ENCODE results near the gene KCNMA1. TPM values are rescaled to one million over a fixed set of nuclear protein-coding genes. Genes with fewer than 3 reads are reported as not detected.

The KCNMA1 gene
- total RNA-seq, 1 donor from 2014 or later, result 95.5 TPM

GRCh38 chr10:77301305-77301730 lies 336.3 kb downstream of the KCNMA1 start:
- no peak for DNase-seq (ENCODE audit: extremely low spot score, unreplicated experiment)
- Mint-ChIP-seq H3K9me3 (ENCODE audit: unreplicated experiment) (no peaks in the 10 kb centered on the region), H3K4me1 (ENCODE audit: unreplicated experiment) (peaks cover 35% of the 10 kb centered on the region), H3K27me3 (ENCODE audit: unreplicated experiment) (no peaks in the 10 kb centered on the region), H3K27ac (ENCODE audit: unreplicated experiment) (no peak overlapping the region), H3K4me3 (ENCODE audit: unreplicated experiment) (no peak overlapping the region), H3K36me3 (ENCODE audit: unreplicated experiment) (peaks cover 7% of the 10 kb centered on the region)
- no peak for TF ChIP-seq CTCF (IDR thresholded peaks at IDR 0.05)

- peaks cover 29% of the 10 kb centered on the region for H3K4me1 Mint-ChIP-seq (ENCODE audit: unreplicated experiment)
- peaks cover 10% of the 10 kb centered on the region for H3K36me3 Mint-ChIP-seq (ENCODE audit: unreplicated experiment)
- no peaks in the 10 kb centered on the region for H3K9me3 Mint-ChIP-seq (ENCODE audit: unreplicated experiment)
- H3K27ac Mint-ChIP-seq (ENCODE audit: unreplicated experiment), result peak overlapping the region; percentile 20
- no peak for DNase-seq (ENCODE audit: extremely low spot score, unreplicated experiment)
- no peak overlapping the region for H3K4me3 Mint-ChIP-seq (ENCODE audit: unreplicated experiment)
- no peaks in the 10 kb centered on the region for H3K27me3 Mint-ChIP-seq (ENCODE audit: unreplicated experiment)
- no peak for TF ChIP-seq CTCF (IDR thresholded peaks at IDR 0.05)
Observed at GRCh38 chr10:77300682-77301302, 336.8 kb downstream of the KCNMA1 start.

GRCh38 chr10:77299320-77299719 lies 338.3 kb downstream of the KCNMA1 start:
- no peaks in the 10 kb centered on the region for H3K9me3 Mint-ChIP-seq (ENCODE audit: unreplicated experiment)
- DNase-seq (ENCODE audit: extremely low spot score, unreplicated experiment), result no peak
- H3K4me1 Mint-ChIP-seq (ENCODE audit: unreplicated experiment), result peaks cover 27% of the 10 kb centered on the region
- no peak overlapping the region for H3K4me3 Mint-ChIP-seq (ENCODE audit: unreplicated experiment)
- no peak for TF ChIP-seq CTCF (IDR thresholded peaks at IDR 0.05)
- no peaks in the 10 kb centered on the region for H3K27me3 Mint-ChIP-seq (ENCODE audit: unreplicated experiment)
- H3K27ac Mint-ChIP-seq (ENCODE audit: unreplicated experiment), result no peak overlapping the region
- peaks cover 10% of the 10 kb centered on the region for H3K36me3 Mint-ChIP-seq (ENCODE audit: unreplicated experiment)

- peaks cover 10% of the 10 kb centered on the region for H3K36me3 Mint-ChIP-seq (ENCODE audit: unreplicated experiment)
- TF ChIP-seq CTCF (IDR thresholded peaks at IDR 0.05), result no peak
- no peaks in the 10 kb centered on the region for H3K27me3 Mint-ChIP-seq (ENCODE audit: unreplicated experiment)
- H3K4me1 Mint-ChIP-seq (ENCODE audit: unreplicated experiment), result peaks cover 34% of the 10 kb centered on the region
- no peak overlapping the region for H3K27ac Mint-ChIP-seq (ENCODE audit: unreplicated experiment)
- DNase-seq (ENCODE audit: extremely low spot score, unreplicated experiment), result no peak
- no peaks in the 10 kb centered on the region for H3K9me3 Mint-ChIP-seq (ENCODE audit: unreplicated experiment)
- no peak overlapping the region for H3K4me3 Mint-ChIP-seq (ENCODE audit: unreplicated experiment)
Observed at GRCh38 chr10:77297393-77297739, 340.2 kb downstream of the KCNMA1 start.

- Mint-ChIP-seq H3K9me3 (ENCODE audit: unreplicated experiment) (no peaks in the 10 kb centered on the region), H3K27me3 (ENCODE audit: unreplicated experiment) (no peaks in the 10 kb centered on the region), H3K4me1 (ENCODE audit: unreplicated experiment) (peaks cover 35% of the 10 kb centered on the region), H3K27ac (ENCODE audit: unreplicated experiment) (no peak overlapping the region), H3K4me3 (ENCODE audit: unreplicated experiment) (no peak overlapping the region), H3K36me3 (ENCODE audit: unreplicated experiment) (peaks cover 10% of the 10 kb centered on the region)
- no peak for DNase-seq (ENCODE audit: extremely low spot score, unreplicated experiment)
- no peak for TF ChIP-seq CTCF (IDR thresholded peaks at IDR 0.05)
Observed at GRCh38 chr10:77296534-77297392, 340.8 kb downstream of the KCNMA1 start.

Measured in osteocyte (in vitro differentiated cells).